ENCODE data around the gene TTC4. TPM values are rescaled to one million over a fixed set of nuclear protein-coding genes. Genes with fewer than 3 reads are reported as not detected.

Gene TTC4
- total RNA-seq, 1 experiment from 2014 or later, result 26.3 TPM

DNA sequence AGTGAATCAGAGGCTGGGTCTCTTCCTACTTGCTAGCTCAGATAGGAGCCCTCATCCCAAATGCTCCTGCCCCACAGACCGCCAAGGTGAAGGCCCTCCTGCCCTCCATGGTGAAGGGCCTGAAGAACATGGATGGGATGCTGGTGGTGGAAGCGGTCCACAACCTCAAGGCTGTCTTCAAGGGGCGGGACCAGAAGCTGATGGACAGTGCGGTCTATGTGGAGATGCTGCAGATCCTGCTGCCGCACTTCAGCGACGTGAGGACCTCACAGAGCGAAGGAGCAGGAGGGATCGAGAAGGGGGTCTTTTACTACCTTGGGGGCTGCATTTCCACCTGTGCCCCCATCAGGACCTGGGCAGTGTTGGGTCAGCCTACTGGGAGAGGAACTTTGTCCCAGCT, 14.6 kb upstream of the TTC4 start:
- no peak overlapping the region for H3K4me2 ChIP-seq (ENCODE audit: low read length)
- no peaks in the 10 kb centered on the region for H3K9me2 ChIP-seq (ENCODE audit: insufficient read depth)
- H3K27me3 ChIP-seq (ENCODE audit: insufficient read depth, low read length), result peaks cover 5% of the 10 kb centered on the region; the same call in 1 of the 2 replicates
- H2AFZ ChIP-seq (ENCODE audit: low read depth, low read length, poor library complexity, severe bottlenecking), result no peak overlapping the region
- ChIA-PET CTCF (no interaction called here), POLR2A (no interaction called here), RAD21 (ENCODE audit: low non-redundant PET in 1 of 2, low total read pairs in 2 of 2, uncharacterized antibody in 2 of 2, unreplicated experiment in 2 of 2) (no interaction called here)
- ATAC-seq (no peak), DNase-seq (ENCODE audit: low read depth, low spot score) (no peak)
- no peaks in the 10 kb centered on the region for H3K79me2 ChIP-seq (ENCODE audit: insufficient read depth, low read length)
- no peaks in the 10 kb centered on the region for H4K20me1 ChIP-seq (ENCODE audit: insufficient read depth)
- no peak overlapping the region for H3K27ac ChIP-seq (ENCODE audit: low read depth, low read length)
- TF ChIP-seq, protein P1, sequence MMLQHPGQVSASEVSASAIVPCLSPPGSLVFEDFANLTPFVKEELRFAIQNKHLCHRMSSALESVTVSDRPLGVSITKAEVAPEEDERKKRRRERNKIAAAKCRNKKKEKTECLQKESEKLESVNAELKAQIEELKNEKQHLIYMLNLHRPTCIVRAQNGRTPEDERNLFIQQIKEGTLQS (IDR thresholded peaks at IDR 0.05), result no peak
- TF ChIP-seq, protein P2, sequence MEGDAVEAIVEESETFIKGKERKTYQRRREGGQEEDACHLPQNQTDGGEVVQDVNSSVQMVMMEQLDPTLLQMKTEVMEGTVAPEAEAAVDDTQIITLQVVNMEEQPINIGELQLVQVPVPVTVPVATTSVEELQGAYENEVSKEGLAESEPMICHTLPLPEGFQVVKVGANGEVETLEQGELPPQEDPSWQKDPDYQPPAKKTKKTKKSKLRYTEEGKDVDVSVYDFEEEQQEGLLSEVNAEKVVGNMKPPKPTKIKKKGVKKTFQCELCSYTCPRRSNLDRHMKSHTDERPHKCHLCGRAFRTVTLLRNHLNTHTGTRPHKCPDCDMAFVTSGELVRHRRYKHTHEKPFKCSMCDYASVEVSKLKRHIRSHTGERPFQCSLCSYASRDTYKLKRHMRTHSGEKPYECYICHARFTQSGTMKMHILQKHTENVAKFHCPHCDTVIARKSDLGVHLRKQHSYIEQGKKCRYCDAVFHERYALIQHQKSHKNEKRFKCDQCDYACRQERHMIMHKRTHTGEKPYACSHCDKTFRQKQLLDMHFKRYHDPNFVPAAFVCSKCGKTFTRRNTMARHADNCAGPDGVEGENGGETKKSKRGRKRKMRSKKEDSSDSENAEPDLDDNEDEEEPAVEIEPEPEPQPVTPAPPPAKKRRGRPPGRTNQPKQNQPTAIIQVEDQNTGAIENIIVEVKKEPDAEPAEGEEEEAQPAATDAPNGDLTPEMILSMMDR (IDR thresholded peaks at IDR 0.05 in 2 of 3, conservative IDR thresholded peaks at IDR 0.05 in 1 of 3; ENCODE audit: borderline replicate concordance in 1 of 3, insufficient read depth in 1 of 3, low read depth in 2 of 3, low read length in 2 of 3), result no peak
- no peak for TF ChIP-seq CEBPB (IDR thresholded peaks at IDR 0.05; ENCODE audit: low read depth)
- TF ChIP-seq EZH2 (IDR thresholded peaks at IDR 0.05), result no peak
- no peak for TF ChIP-seq SIN3A (IDR thresholded peaks at IDR 0.05; ENCODE audit: low read depth)
- no peak for TF ChIP-seq ZFX (IDR thresholded peaks at IDR 0.05)
- no peak for TF ChIP-seq SRF (IDR thresholded peaks at IDR 0.05; ENCODE audit: low read depth)
- TF ChIP-seq CBX3 (IDR thresholded peaks at IDR 0.05; ENCODE audit: low read depth), result no peak
- no peak for TF ChIP-seq YY1 (IDR thresholded peaks at IDR 0.05; ENCODE audit: extremely low read depth, insufficient replicate concordance, low read depth, low read length)
- no peak for TF ChIP-seq RAD21 (IDR thresholded peaks at IDR 0.05; ENCODE audit: low read depth)
- no peak for TF ChIP-seq POLR2AphosphoS5 (IDR thresholded peaks at IDR 0.05; ENCODE audit: low read depth, low read length)
- no peak for TF ChIP-seq MAX (IDR thresholded peaks at IDR 0.05)
- TF ChIP-seq EZH2phosphoT487 (IDR thresholded peaks at IDR 0.05; ENCODE audit: borderline replicate concordance), result no peak
- no peak for TF ChIP-seq TCF7L2 (IDR thresholded peaks at IDR 0.05; ENCODE audit: borderline replicate concordance, extremely low read depth, insufficient read depth, insufficient read length)
- TF ChIP-seq, protein P3, sequence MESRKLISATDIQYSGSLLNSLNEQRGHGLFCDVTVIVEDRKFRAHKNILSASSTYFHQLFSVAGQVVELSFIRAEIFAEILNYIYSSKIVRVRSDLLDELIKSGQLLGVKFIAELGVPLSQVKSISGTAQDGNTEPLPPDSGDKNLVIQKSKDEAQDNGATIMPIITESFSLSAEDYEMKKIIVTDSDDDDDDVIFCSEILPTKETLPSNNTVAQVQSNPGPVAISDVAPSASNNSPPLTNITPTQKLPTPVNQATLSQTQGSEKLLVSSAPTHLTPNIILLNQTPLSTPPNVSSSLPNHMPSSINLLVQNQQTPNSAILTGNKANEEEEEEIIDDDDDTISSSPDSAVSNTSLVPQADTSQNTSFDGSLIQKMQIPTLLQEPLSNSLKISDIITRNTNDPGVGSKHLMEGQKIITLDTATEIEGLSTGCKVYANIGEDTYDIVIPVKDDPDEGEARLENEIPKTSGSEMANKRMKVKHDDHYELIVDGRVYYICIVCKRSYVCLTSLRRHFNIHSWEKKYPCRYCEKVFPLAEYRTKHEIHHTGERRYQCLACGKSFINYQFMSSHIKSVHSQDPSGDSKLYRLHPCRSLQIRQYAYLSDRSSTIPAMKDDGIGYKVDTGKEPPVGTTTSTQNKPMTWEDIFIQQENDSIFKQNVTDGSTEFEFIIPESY (IDR thresholded peaks at IDR 0.05; ENCODE audit: extremely low read depth, insufficient replicate concordance, low read length), result no peak
- no TSS peak for BruUV-seq (replicated peaks)
- H3K9ac ChIP-seq (ENCODE audit: low read length), result no peak overlapping the region
- no peak overlapping the region for H3K4me3 ChIP-seq (replicated peaks in 1 of 2; ENCODE audit: low read depth in 1 of 2, low read length in 2 of 2)
- H3K36me3 ChIP-seq (ENCODE audit: control insufficient read depth in 1 of 2, insufficient read depth in 2 of 2, low read length in 2 of 2), result no peaks in the 10 kb centered on the region
- no peaks in the 10 kb centered on the region for H3K9me3 ChIP-seq (ENCODE audit: control insufficient read depth in 1 of 2, insufficient read depth in 1 of 2, low read depth in 1 of 2, low read length in 2 of 2)
- intact Hi-C loops (cut with micrococcal nuclease), result no loop called here
- H3K4me1 ChIP-seq (ENCODE audit: control insufficient read depth in 1 of 2, insufficient read depth in 2 of 2, low read length in 2 of 2), result no peaks in the 10 kb centered on the region

Data from HCT116 (cell line).